ENCODE results near the gene CMIP.
A peak's percentile ranks its signal among the peaks of the same experiment; 100 is the strongest.
"Not testable (repeated sequence)": the region's sequence is repeated elsewhere in the genome, so short reads cannot be mapped to it uniquely, and the experiment has no call there.

Gene CMIP

GRCh38 chr16:81421536-81421935 lies 23.1 kb upstream of the CMIP start:
- DNase-seq, result no peak

- DNase-seq, result not testable (repeated sequence)
Measured at GRCh38 chr16:81422153-81422552, 22.5 kb upstream of the CMIP start.

- DNase-seq, result no peak
Measured at GRCh38 chr16:81424771-81425170, 19.8 kb upstream of the CMIP start.

GRCh38 chr16:81427219-81427618 lies 17.4 kb upstream of the CMIP start:
- DNase-seq, result no peak

- no peak for DNase-seq
Measured at GRCh38 chr16:81429045-81429521, 15.5 kb upstream of the CMIP start.

GRCh38 chr16:81431554-81432353 lies 12.9 kb upstream of the CMIP start:
- peak; percentile 84 for DNase-seq

- no peak for DNase-seq
Measured at GRCh38 chr16:81432937-81433557, 11.6 kb upstream of the CMIP start.

GRCh38 chr16:81435103-81435502 lies 9.5 kb upstream of the CMIP start:
- no peak for DNase-seq

- no peak for DNase-seq
Measured at GRCh38 chr16:81435567-81435966, 9.0 kb upstream of the CMIP start.

GRCh38 chr16:81436386-81436785 lies 8.2 kb upstream of the CMIP start:
- peak; percentile 41 for DNase-seq

GRCh38 chr16:81437865-81438264 lies 6.7 kb upstream of the CMIP start:
- no peak for DNase-seq

GRCh38 chr16:81440888-81441761 lies 3.5 kb upstream of the CMIP start:
- DNase-seq, result no peak

GRCh38 chr16:81442220-81442915 lies 2.2 kb upstream of the CMIP start:
- DNase-seq, result no peak

GRCh38 chr16:81442916-81443687 lies 1.5 kb upstream of the CMIP start:
- no peak for DNase-seq

GRCh38 chr16:81443688-81444447 lies 740 bp upstream of the CMIP start:
- DNase-seq, result no peak

GRCh38 chr16:81445143-81445961 lies 744 bp downstream of the CMIP start:
- DNase-seq, result peak; percentile 33

- peak; percentile 78 for DNase-seq
Measured at GRCh38 chr16:81445966-81446906, 1.6 kb downstream of the CMIP start.

GRCh38 chr16:81446907-81447268 lies 2.3 kb downstream of the CMIP start:
- no peak for DNase-seq

All from fibroblast of skin of right biceps (primary cell).